Activated CD4-positive, alpha-beta T cell treated with anti-CD3 and anti-CD28 coated beads for 48 hours (primary cell): ENCODE measurements around the gene KCTD17.

Experiments used
- DNase-seq: peaks from one replicate; pipeline ENCODE4 v3.0.0-alpha.2; 2020

The KCTD17 gene

GRCh38 chr22:37051391-37052385 lies at the start of gene KCTD17:
Gene KCTD17 (plus strand): TSS chr22:37051742. CDS start chr22:37051761, 19 bp downstream.
- DNase-seq: peak; percentile 85

GRCh38 chr22:37001826-37002225 lies 49.7 kb upstream of the KCTD17 start:
- DNase-seq: no peak

GRCh38 chr22:37002633-37003032 lies 48.9 kb upstream of the KCTD17 start:
- DNase-seq: no peak

- no peak for DNase-seq
These were observed 43.9 kb upstream of the KCTD17 start for GRCh38 chr22:37007651-37008050.

GRCh38 chr22:37008365-37008764 lies 43.2 kb upstream of the KCTD17 start:
- DNase-seq: no peak

GRCh38 chr22:37009490-37009889 lies 42.1 kb upstream of the KCTD17 start:
- DNase-seq: no peak

GRCh38 chr22:37010174-37010573 lies 41.4 kb upstream of the KCTD17 start:
- DNase-seq: no peak

GRCh38 chr22:37010976-37011375 lies 40.6 kb upstream of the KCTD17 start:
- DNase-seq: no peak

- no peak for DNase-seq
These were observed 40.1 kb upstream of the KCTD17 start for GRCh38 chr22:37011472-37011871.

- DNase-seq: no peak
These were observed 39.2 kb upstream of the KCTD17 start for GRCh38 chr22:37012262-37012904.

GRCh38 chr22:37012956-37013355 lies 38.6 kb upstream of the KCTD17 start:
- DNase-seq: no peak

- no peak for DNase-seq
These were observed 37.1 kb upstream of the KCTD17 start for GRCh38 chr22:37014415-37014806.

GRCh38 chr22:37014835-37015586 lies 36.5 kb upstream of the KCTD17 start:
- DNase-seq: no peak

- DNase-seq: no peak
These were observed 36.0 kb upstream of the KCTD17 start for GRCh38 chr22:37015587-37015878.

GRCh38 chr22:37016134-37016910 lies 35.2 kb upstream of the KCTD17 start:
- DNase-seq: no peak

GRCh38 chr22:37017356-37017755 lies 34.2 kb upstream of the KCTD17 start:
- DNase-seq: no peak

- DNase-seq: no peak
These were observed 33.3 kb upstream of the KCTD17 start for GRCh38 chr22:37018086-37018814.

- no peak for DNase-seq
These were observed 32.7 kb upstream of the KCTD17 start for GRCh38 chr22:37018815-37019308.

- peak; percentile 38 for DNase-seq
These were observed 32.0 kb upstream of the KCTD17 start, which contains the start of the genes MPST and TST for GRCh38 chr22:37019309-37020191. Gene MPST (plus strand): TSS chr22:37019742. CDS start chr22:37019837, 95 bp downstream. Gene TST (minus strand): TSS chr22:37019447. CDS start chr22:37018732, 715 bp downstream.

GRCh38 chr22:37020192-37020479 lies 31.4 kb upstream of the KCTD17 start:
- no peak for DNase-seq

GRCh38 chr22:37021041-37021440 lies 30.5 kb upstream of the KCTD17 start:
- no peak for DNase-seq
